Coronary artery (tissue), 2 donors: ENCODE measurements around the gene LINGO4.

ENCODE experiments used
- DNase-seq: peaks from one replicate; pipeline ENCODE4 v3.0.0-alpha.2; 2017; ENCODE audit warnings: low spot score
- H3K27ac ChIP-seq, 2 donors: fragments of 200-600 bp; sonication (generic); one replicate each; pipeline ENCODE4 v1.5.1; 2016 to 2019
- H3K4me3 ChIP-seq: fragments of 200-600 bp; sonication (generic); 2 replicates; pipeline ENCODE4 v1.5.1; 2016; ENCODE audit warnings: mild to moderate bottlenecking, moderate library complexity
- CTCF ChIP-seq: fragments of 200-600 bp; sonication (generic); IDR thresholded peaks from one replicate; pipeline ENCODE4 v1.5.1; 2019; ENCODE audit warnings: antibody characterized with exemption

The LINGO4 gene

GRCh38 chr1:151849126-151849525, 43.9 kb upstream of the LINGO4 start:
- no peak overlapping the region for H3K4me3 ChIP-seq
- no peak for DNase-seq
- H3K27ac ChIP-seq = no peak overlapping the region
- no peak for TF ChIP-seq CTCF

- Histone ChIP-seq H3K27ac (no peak overlapping the region), H3K4me3 (no peak overlapping the region)
- TF ChIP-seq CTCF = no peak
- no peak for DNase-seq
Observed at GRCh38 chr1:151847867-151848596, 42.8 kb upstream of the LINGO4 start.

- Histone ChIP-seq H3K4me3 (no peak overlapping the region), H3K27ac (no peak overlapping the region)
- no peak for TF ChIP-seq CTCF
- DNase-seq = no peak
Observed at GRCh38 chr1:151846686-151847237, 41.5 kb upstream of the LINGO4 start.

- DNase-seq = no peak
- no peak overlapping the region for H3K27ac ChIP-seq
- H3K4me3 ChIP-seq = no peak overlapping the region
- TF ChIP-seq CTCF = no peak
Observed at GRCh38 chr1:151846062-151846568, 40.9 kb upstream of the LINGO4 start.

GRCh38 chr1:151843398-151843797, 38.2 kb upstream of the LINGO4 start:
- no peak for DNase-seq
- TF ChIP-seq CTCF = no peak
- Histone ChIP-seq H3K4me3 (no peak overlapping the region), H3K27ac (no peak overlapping the region)

GRCh38 chr1:151841141-151841540, 35.9 kb upstream of the LINGO4 start:
- H3K27ac ChIP-seq = no peak overlapping the region
- H3K4me3 ChIP-seq = no peak overlapping the region
- no peak for DNase-seq
- TF ChIP-seq CTCF = no peak

- no peak for TF ChIP-seq CTCF
- Histone ChIP-seq H3K27ac (no peak overlapping the region), H3K4me3 (no peak overlapping the region)
- DNase-seq = no peak
Observed at GRCh38 chr1:151840421-151840820, 35.2 kb upstream of the LINGO4 start.
